ENCODE data around the gene GJD2. TPM values are rescaled to one million over a fixed set of nuclear protein-coding genes. Genes with fewer than 3 reads are reported as not detected.
A peak's percentile ranks its signal among the peaks of the same experiment; 100 is the strongest.

GJD2 gene
- polyA plus RNA-seq, 3 donors, result not detected

- no peak for TF ChIP-seq CTCF (IDR thresholded peaks at IDR 0.05)
- 100% methylated on average over 1 of the region's 7 CpGs for WGBS (ENCODE audit: insufficient coverage)
- Mint-ChIP-seq H3K4me3 (no peak overlapping the region), H3K27me3 (ENCODE audit: low read depth in 3 of 3) (peaks cover 3 to 15% (median 10%) of the 10 kb centered on the region in 3 donors), H3K9me3 (no peaks in the 10 kb centered on the region), H3K4me1 (peaks cover 13% of the 10 kb centered on the region), H3K27ac (no peak overlapping the region), H3K36me3 (no peaks in the 10 kb centered on the region)
- Histone ChIP-seq H3K36me3 (replicated peaks in 1 of 2; ENCODE audit: control insufficient read depth in 1 of 2, insufficient read depth in 2 of 2, low read length in 2 of 2) (no peaks in the 10 kb centered on the region), H3K9ac (ENCODE audit: insufficient read depth, low read length, poor library complexity, severe bottlenecking) (no peak overlapping the region), H3K4me3 (replicated peaks in 1 of 3; ENCODE audit: low read depth in 2 of 3, low read length in 3 of 3) (no peak overlapping the region), H3K27me3 (ENCODE audit: control insufficient read depth in 2 of 2, insufficient read depth in 2 of 2, low read length in 2 of 2) (peaks cover 4 to 9% of the 10 kb centered on the region in 2 donors), H3K9me3 (replicated peaks in 1 of 2; ENCODE audit: control insufficient read depth in 1 of 2, insufficient read depth in 1 of 2, low read length in 2 of 2) (no peaks in the 10 kb centered on the region), H3K27ac (ENCODE audit: low read depth in 1 of 2, low read length in 2 of 2) (no peak overlapping the region), H3K4me1 (ENCODE audit: control insufficient read depth in 1 of 2, insufficient read depth in 2 of 2, low read length in 2 of 2) (peaks cover 7 to 8% of the 10 kb centered on the region in 2 donors), H4K20me1 (ENCODE audit: insufficient read depth, low read length) (no peaks in the 10 kb centered on the region), H3K4me2 (replicated peaks; ENCODE audit: extremely low read depth, low read length, poor library complexity, severe bottlenecking) (no peak overlapping the region), H2AFZ (ENCODE audit: insufficient read depth, low read depth, low read length, poor library complexity, severe bottlenecking) (no peak overlapping the region), H3K79me2 (ENCODE audit: insufficient read depth, low read length) (no peaks in the 10 kb centered on the region)
- no peak for DNase-seq
- intact Hi-C loops (cut with micrococcal nuclease), result no loop called here
These were observed 44.9 kb downstream of the GJD2 start for GRCh38 chr15:34709866-34710265.

DNA sequence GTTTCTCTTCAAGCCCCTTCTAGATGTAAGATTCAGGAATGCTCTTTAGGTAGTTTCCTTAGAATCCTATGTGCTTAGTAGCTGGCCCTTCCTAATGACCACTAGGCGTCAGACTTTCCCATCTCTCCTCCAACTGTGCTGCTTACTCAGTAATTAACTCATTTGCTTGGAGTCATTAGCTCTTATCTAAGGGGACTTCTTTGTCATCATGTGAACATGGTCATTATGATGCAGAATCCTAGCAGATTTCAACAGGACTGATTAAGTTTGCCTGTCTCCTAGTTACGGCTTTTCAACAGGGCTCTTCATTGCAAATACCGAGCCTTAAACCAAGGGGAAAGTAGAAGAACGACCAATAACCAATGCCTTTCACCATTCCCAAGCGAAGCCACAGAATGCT, 46.4 kb downstream of the GJD2 start:
- 100% methylated on average over 2 of the region's 5 CpGs for WGBS (ENCODE audit: insufficient coverage)
- Mint-ChIP-seq H3K36me3 (no peaks in the 10 kb centered on the region), H3K4me3 (no peak overlapping the region), H3K27ac (no peak overlapping the region), H3K4me1 (peaks cover 13% of the 10 kb centered on the region), H3K9me3 (no peaks in the 10 kb centered on the region), H3K27me3 (ENCODE audit: low read depth in 3 of 3) (peaks cover 1 to 15% (median 5%) of the 10 kb centered on the region in 3 donors)
- intact Hi-C loops (cut with micrococcal nuclease), result no loop called here
- DNase-seq, result no peak
- peak; percentile 34 for TF ChIP-seq CTCF (IDR thresholded peaks at IDR 0.05)
- Histone ChIP-seq H3K9me3 (replicated peaks in 1 of 2; ENCODE audit: control insufficient read depth in 1 of 2, insufficient read depth in 1 of 2, low read length in 2 of 2) (no peaks in the 10 kb centered on the region), H3K9ac (ENCODE audit: insufficient read depth, low read length, poor library complexity, severe bottlenecking) (no peak overlapping the region), H3K4me3 (replicated peaks in 1 of 3; ENCODE audit: low read depth in 2 of 3, low read length in 3 of 3) (no peak overlapping the region), H3K27ac (ENCODE audit: low read depth in 1 of 2, low read length in 2 of 2) (no peak overlapping the region), H2AFZ (ENCODE audit: insufficient read depth, low read depth, low read length, poor library complexity, severe bottlenecking) (no peak overlapping the region), H3K4me2 (replicated peaks; ENCODE audit: extremely low read depth, low read length, poor library complexity, severe bottlenecking) (no peak overlapping the region), H4K20me1 (ENCODE audit: insufficient read depth, low read length) (no peaks in the 10 kb centered on the region), H3K36me3 (replicated peaks in 1 of 2; ENCODE audit: control insufficient read depth in 1 of 2, insufficient read depth in 2 of 2, low read length in 2 of 2) (no peaks in the 10 kb centered on the region), H3K27me3 (ENCODE audit: control insufficient read depth in 2 of 2, insufficient read depth in 2 of 2, low read length in 2 of 2) (peaks cover 1 to 4% of the 10 kb centered on the region in 2 donors), H3K4me1 (ENCODE audit: control insufficient read depth in 1 of 2, insufficient read depth in 2 of 2, low read length in 2 of 2) (peaks cover 7 to 8% of the 10 kb centered on the region in 2 donors), H3K79me2 (ENCODE audit: insufficient read depth, low read length) (no peaks in the 10 kb centered on the region)

All from CD14-positive monocyte (primary cell).